Measurements from ENCODE around the gene HIVEP3.

HIVEP3 gene

GRCh38 chr1:41758500-41758899, 160.2 kb downstream of the HIVEP3 start (continued):
- TF ChIP-seq PRDM2 (tag by site-specific recombination; IDR thresholded peaks at IDR 0.05; ENCODE audit: borderline replicate concordance) (no peak), EGR2 (tag by site-specific recombination; IDR thresholded peaks at IDR 0.05; ENCODE audit: low read depth) (no peak), ZNF155 (tag by site-specific recombination; IDR thresholded peaks at IDR 0.05) (no peak)

- ChIA-PET CTCF (no interaction called here), POLR2A (interaction anchor here (0.6 kb wide), 1 partner anchor 75 kb away, joined by 3 read pairs; no protein-coding TSS in a partner anchor)
- H3K9me3 ChIP-seq (ENCODE audit: control insufficient read depth, insufficient read depth, low read depth, low read length), result no peaks in the 10 kb centered on the region
- H3K4me3 ChIP-seq (ENCODE audit: low read depth, low read length), result no peak overlapping the region
- H3K27ac ChIP-seq (ENCODE audit: extremely low read depth, low read depth, low read length), result no peak overlapping the region
- H3K4me1 ChIP-seq (ENCODE audit: control insufficient read depth, insufficient read depth, low read length), result no peaks in the 10 kb centered on the region
- TF ChIP-seq GLI2 (tag by site-specific recombination; IDR thresholded peaks at IDR 0.05; ENCODE audit: borderline replicate concordance, low read depth) (no peak), ZNF311 (tag by site-specific recombination; IDR thresholded peaks at IDR 0.05; ENCODE audit: borderline replicate concordance) (no peak), PRDM4 (tag by site-specific recombination; IDR thresholded peaks at IDR 0.05) (no peak), ZNF280C (tag by site-specific recombination; IDR thresholded peaks at IDR 0.05) (no peak), REPIN1 (tag by site-specific recombination; IDR thresholded peaks at IDR 0.05; ENCODE audit: low read depth) (no peak)
- H3K36me3 ChIP-seq (ENCODE audit: control insufficient read depth in 2 of 2, insufficient read depth in 1 of 2, low read length in 2 of 2), result no peaks in the 10 kb centered on the region
Observed at GRCh38 chr1:41754540-41754939, 164.2 kb downstream of the HIVEP3 start.

- no peak overlapping the region for H3K27ac ChIP-seq (ENCODE audit: extremely low read depth, low read depth, low read length)
- ChIA-PET POLR2A (no interaction called here), CTCF (no interaction called here)
- H3K9me3 ChIP-seq (ENCODE audit: control insufficient read depth, insufficient read depth, low read depth, low read length), result no peaks in the 10 kb centered on the region
- no peaks in the 10 kb centered on the region for H3K4me1 ChIP-seq (ENCODE audit: control insufficient read depth, insufficient read depth, low read length)
- no peaks in the 10 kb centered on the region for H3K36me3 ChIP-seq (ENCODE audit: control insufficient read depth in 2 of 2, insufficient read depth in 1 of 2, low read length in 2 of 2)
- H3K4me3 ChIP-seq (ENCODE audit: low read depth, low read length), result no peak overlapping the region
- TF ChIP-seq ZNF324 (tag by site-specific recombination; IDR thresholded peaks at IDR 0.05), result no peak
- no peak for TF ChIP-seq KLF8 (tag by site-specific recombination; IDR thresholded peaks at IDR 0.05)
- no peak for TF ChIP-seq BCL6B (tag by site-specific recombination; IDR thresholded peaks at IDR 0.05)
- TF ChIP-seq KLF9 (tag by site-specific recombination; IDR thresholded peaks at IDR 0.05; ENCODE audit: low read depth), result no peak
- TF ChIP-seq ZNF560 (tag by site-specific recombination; IDR thresholded peaks at IDR 0.05; ENCODE audit: borderline replicate concordance), result no peak
- no peak for TF ChIP-seq ZNF701 (tag by site-specific recombination; IDR thresholded peaks at IDR 0.05)
- TF ChIP-seq ZNF610 (tag by site-specific recombination; IDR thresholded peaks at IDR 0.05; ENCODE audit: borderline replicate concordance), result no peak
- TF ChIP-seq MEIS1 (CRISPR knock-in tag; IDR thresholded peaks at IDR 0.05; ENCODE audit: borderline replicate concordance), result no peak
- TF ChIP-seq ZNF24 (tag by site-specific recombination; IDR thresholded peaks at IDR 0.05), result no peak
- TF ChIP-seq ZNF18 (tag by site-specific recombination; IDR thresholded peaks at IDR 0.05), result no peak
Observed at GRCh38 chr1:41752514-41753170, 166.1 kb downstream of the HIVEP3 start.

Data from HEK293 (cell line).